ENCODE results near the gene ZNF653. TPM values are rescaled to one million over a fixed set of nuclear protein-coding genes. Genes with fewer than 3 reads are reported as not detected.

ZNF653 gene
- total and polyA plus RNA-seq, 2 of the 8 experiments (the other 6 are each of a cell fraction or from before 2014, with no cell fraction given): 7.0 to 7.9 TPM

DNA sequence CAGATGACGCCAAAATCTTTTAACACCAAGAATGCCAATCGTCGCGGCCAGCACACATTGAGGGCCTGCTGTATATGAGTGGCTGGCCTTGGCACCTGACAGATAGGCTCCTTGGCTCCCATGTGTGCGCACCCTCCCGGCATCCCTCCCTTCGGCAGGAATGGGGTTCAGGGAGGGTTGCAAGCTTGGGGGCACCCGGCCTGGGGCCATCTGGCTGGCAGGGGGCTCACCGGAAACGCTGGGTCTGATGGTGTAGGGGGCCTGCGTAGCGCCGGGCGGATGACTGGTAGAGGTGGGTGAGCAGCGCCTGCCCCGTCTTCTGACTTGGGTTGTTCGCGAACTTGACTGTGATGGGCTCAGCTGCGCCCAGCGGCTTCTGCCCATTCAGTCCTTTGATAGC, 47.8 kb downstream of the ZNF653 start:
- no peak overlapping the region for H2BK20ac ChIP-seq (ENCODE audit: low read length)
- H3K4ac ChIP-seq (replicated peaks; ENCODE audit: insufficient read length, low read depth, low read length): no peak overlapping the region
- no peak overlapping the region for H2BK5ac ChIP-seq (ENCODE audit: low read depth, low read length)
- no peak overlapping the region for H2AK5ac ChIP-seq (ENCODE audit: low read depth, low read length)
- WGBS, 2 experiments (ENCODE audit: extremely low coverage in 1 of 2, insufficient coverage in 1 of 2, insufficient read length in 1 of 2, insufficient replicate concordance in 2 of 2, low coverage in 1 of 2, low lambda C conversion rate in 2 of 2, missing lambda C conversion rate in 1 of 2): 93% methylated on average over 16 of the region's 20 CpGs; no CpG with 5 or more reads in 1 of the 2 experiments
- H4K8ac ChIP-seq (ENCODE audit: extremely low read depth, insufficient read depth, low read length): no peak overlapping the region; the same call in 1 of the 2 replicates
- H3K27ac ChIP-seq (ENCODE audit: low read depth, low read length): no peak overlapping the region
- no peak overlapping the region for H3K23ac ChIP-seq (ENCODE audit: insufficient read length)
- POLR2A ChIA-PET (ENCODE audit: partially characterized antibody): interaction anchor here (0.5 to 3.4 kb wide), 5 partner anchors 21 to 191 kb away, joined by 3 to 20 read pairs (median 3); partner anchors contain the start of genes ELAVL3 and ELOF1
- no peak overlapping the region for H2BK15ac ChIP-seq (ENCODE audit: low read length)
- H3K56ac ChIP-seq (replicated peaks; ENCODE audit: insufficient read length, low read depth, low read length): no peak overlapping the region
- H3K9ac ChIP-seq (replicated peaks in 1 of 4; ENCODE audit: extremely low read depth in 1 of 4, low read depth in 3 of 4, low read length in 3 of 4): no peak overlapping the region
- H2BK12ac ChIP-seq (ENCODE audit: low read depth, low read length): no peak overlapping the region
- H3K4me3 ChIP-seq (ENCODE audit: extremely low read depth in 1 of 4, insufficient read depth in 2 of 4, low read depth in 3 of 4, low read length in 4 of 4): no peak overlapping the region
- FAIRE-seq (no peak), DNase-seq (ENCODE audit: low read depth in 1 of 2, low spot score in 2 of 2) (no peak)
- no peaks in the 10 kb centered on the region for H3K36me3 ChIP-seq (ENCODE audit: control insufficient read depth in 2 of 4, insufficient read depth in 4 of 4, low read length in 3 of 4)
- H3K79me1 ChIP-seq (ENCODE audit: low read depth, low read length): no peaks in the 10 kb centered on the region
- H3K4me2 ChIP-seq (ENCODE audit: insufficient read depth in 1 of 2, low read depth in 2 of 2, low read length in 2 of 2): no peak overlapping the region
- no peak overlapping the region for H2BK120ac ChIP-seq (replicated peaks; ENCODE audit: low read depth, low read length)
- no peak overlapping the region for H3K14ac ChIP-seq (ENCODE audit: insufficient read length)
- H3K9me3 ChIP-seq (ENCODE audit: insufficient read depth in 2 of 2, low read depth in 1 of 2, low read length in 1 of 2): no peaks in the 10 kb centered on the region
- H4K91ac ChIP-seq (replicated peaks; ENCODE audit: insufficient read length, low read length): peak overlapping the region; percentile 10
- no peak overlapping the region for H4K5ac ChIP-seq (ENCODE audit: insufficient read length, low read depth, low read length)
- no peaks in the 10 kb centered on the region for H3K27me3 ChIP-seq (replicated peaks in 1 of 4; ENCODE audit: control insufficient read depth in 3 of 4, extremely low read depth in 1 of 4, insufficient read depth in 3 of 4, low read length in 3 of 4)
- no peak overlapping the region; the same call in none of the 2 replicates for H3K18ac ChIP-seq (ENCODE audit: extremely low read depth, low read length)
- H3K79me2 ChIP-seq (ENCODE audit: control insufficient read depth in 1 of 2, insufficient read depth in 2 of 2, low read length in 2 of 2): no peaks in the 10 kb centered on the region
- CTCF ChIA-PET (ENCODE audit: partially characterized antibody): interaction anchor here (0.9 to 3.4 kb wide), 7 partner anchors 11 to 78 kb away, joined by 3 to 17 read pairs (median 3); no protein-coding TSS in a partner anchor
- H3K23me2 ChIP-seq (ENCODE audit: low read depth, low read length): no peaks in the 10 kb centered on the region; the same call in 1 of the 2 replicates
- H2AFZ ChIP-seq (ENCODE audit: low read length): no peak overlapping the region
- no peaks in the 10 kb centered on the region for H4K20me1 ChIP-seq (replicated peaks in 1 of 2; ENCODE audit: control insufficient read depth in 1 of 2, insufficient read depth in 2 of 2, low read length in 2 of 2)
- peaks cover 0 to 14% (median 2%) of the 10 kb centered on the region in 4 experiments; a peak in 4 of 7 replicates for H3K4me1 ChIP-seq (replicated peaks in 1 of 4; ENCODE audit: control insufficient read depth in 3 of 4, insufficient read depth in 4 of 4, low read length in 3 of 4)
- TF ChIP-seq, protein P1, sequence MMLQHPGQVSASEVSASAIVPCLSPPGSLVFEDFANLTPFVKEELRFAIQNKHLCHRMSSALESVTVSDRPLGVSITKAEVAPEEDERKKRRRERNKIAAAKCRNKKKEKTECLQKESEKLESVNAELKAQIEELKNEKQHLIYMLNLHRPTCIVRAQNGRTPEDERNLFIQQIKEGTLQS (IDR thresholded peaks at IDR 0.05; ENCODE audit: insufficient read depth, low read depth, low read length): no peak
- no peak for TF ChIP-seq KDM5A (IDR thresholded peaks at IDR 0.05; ENCODE audit: low read length)
- TF ChIP-seq HDAC6 (IDR thresholded peaks at IDR 0.05; ENCODE audit: low read depth, low read length): no peak
- no peak for TF ChIP-seq TAF7 (optimal IDR thresholded peaks at IDR 0.05; ENCODE audit: borderline replicate concordance, low read depth, low read length)
- TF ChIP-seq, protein P2, sequence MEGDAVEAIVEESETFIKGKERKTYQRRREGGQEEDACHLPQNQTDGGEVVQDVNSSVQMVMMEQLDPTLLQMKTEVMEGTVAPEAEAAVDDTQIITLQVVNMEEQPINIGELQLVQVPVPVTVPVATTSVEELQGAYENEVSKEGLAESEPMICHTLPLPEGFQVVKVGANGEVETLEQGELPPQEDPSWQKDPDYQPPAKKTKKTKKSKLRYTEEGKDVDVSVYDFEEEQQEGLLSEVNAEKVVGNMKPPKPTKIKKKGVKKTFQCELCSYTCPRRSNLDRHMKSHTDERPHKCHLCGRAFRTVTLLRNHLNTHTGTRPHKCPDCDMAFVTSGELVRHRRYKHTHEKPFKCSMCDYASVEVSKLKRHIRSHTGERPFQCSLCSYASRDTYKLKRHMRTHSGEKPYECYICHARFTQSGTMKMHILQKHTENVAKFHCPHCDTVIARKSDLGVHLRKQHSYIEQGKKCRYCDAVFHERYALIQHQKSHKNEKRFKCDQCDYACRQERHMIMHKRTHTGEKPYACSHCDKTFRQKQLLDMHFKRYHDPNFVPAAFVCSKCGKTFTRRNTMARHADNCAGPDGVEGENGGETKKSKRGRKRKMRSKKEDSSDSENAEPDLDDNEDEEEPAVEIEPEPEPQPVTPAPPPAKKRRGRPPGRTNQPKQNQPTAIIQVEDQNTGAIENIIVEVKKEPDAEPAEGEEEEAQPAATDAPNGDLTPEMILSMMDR (IDR thresholded peaks at IDR 0.05; ENCODE audit: control extremely low read depth in 1 of 3, insufficient read depth in 1 of 3, low read depth in 1 of 3, low read length in 3 of 3): no peak
- no peak for TF ChIP-seq BCL11A (IDR thresholded peaks at IDR 0.05; ENCODE audit: low read depth in 2 of 2, low read length in 2 of 2)
- TF ChIP-seq, protein P3, sequence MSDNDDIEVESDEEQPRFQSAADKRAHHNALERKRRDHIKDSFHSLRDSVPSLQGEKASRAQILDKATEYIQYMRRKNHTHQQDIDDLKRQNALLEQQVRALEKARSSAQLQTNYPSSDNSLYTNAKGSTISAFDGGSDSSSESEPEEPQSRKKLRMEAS (IDR thresholded peaks at IDR 0.05): no peak
- no peak for TF ChIP-seq EZH2 (IDR thresholded peaks at IDR 0.05; ENCODE audit: low read depth, low read length, severe bottlenecking)
- no peak for TF ChIP-seq CBX5 (IDR thresholded peaks at IDR 0.05; ENCODE audit: low read depth, low read length)
